HepG2 (cell line): ENCODE data around the gene TOR4A. TPM values are rescaled to one million over a fixed set of nuclear protein-coding genes. Genes with fewer than 3 reads are reported as not detected.

Experiments used
- AKNA ChIP-seq: sonication (generic); formaldehyde crosslinking; IDR thresholded peaks from 2 replicates; pipeline ENCODE4 v1.4.0; 2020; ENCODE audit warnings: missing genetic modification reagents, borderline replicate concordance
- ARHGAP35 ChIP-seq: sonication (generic); formaldehyde crosslinking; IDR thresholded peaks from 2 replicates; pipeline ENCODE4 v1.9.0; 2022; ENCODE audit warnings: mild to moderate bottlenecking, inconsistent platforms, moderate library complexity, missing genetic modification reagents, borderline replicate concordance
- ARNT2 ChIP-seq: sonication (generic); formaldehyde crosslinking; IDR thresholded peaks from 2 replicates; pipeline ENCODE4 v1.8.0; 2022; ENCODE audit warnings: mild to moderate bottlenecking, low read depth, missing genetic modification reagents, moderate library complexity
- ASH2L ChIP-seq: fragments of 300-600, 200-600 bp; sonication (generic); IDR thresholded peaks from 2 replicates; pipeline ENCODE4 v1.7.0; 2017; ENCODE audit warnings: low read depth, mild to moderate bottlenecking, moderate library complexity, mixed read lengths, low read length; ENCODE audit not compliant: insufficient read length
- FOXM1 ChIP-seq: sonication (generic); formaldehyde crosslinking; IDR thresholded peaks from 2 replicates; pipeline ENCODE4 v1.5.0; 2020; ENCODE audit warnings: missing genetic modification reagents
- IKZF5 ChIP-seq: IDR thresholded peaks from 2 replicates; pipeline ENCODE4 v1.6.1; 2018; ENCODE audit warnings: missing genetic modification reagents, mild to moderate bottlenecking, missing compliant biosample characterization
- MYC ChIP-seq: sonication (generic); formaldehyde crosslinking; IDR thresholded peaks from 2 replicates; pipeline ENCODE4 v1.9.0; 2021; ENCODE audit warnings: missing genetic modification reagents, borderline replicate concordance
- MYNN ChIP-seq: sonication (generic); formaldehyde crosslinking; IDR thresholded peaks from 2 replicates; pipeline ENCODE4 v1.4.0; 2020; ENCODE audit warnings: mild to moderate bottlenecking, low read depth, missing genetic modification reagents
- NFYB ChIP-seq: sonication (generic); formaldehyde crosslinking; IDR thresholded peaks from 2 replicates; pipeline ENCODE4 v1.4.0; 2020; ENCODE audit warnings: missing genetic modification reagents
- SALL1 ChIP-seq: sonication (generic); formaldehyde crosslinking; IDR thresholded peaks from 2 replicates; pipeline ENCODE4 v1.8.0; 2022; ENCODE audit warnings: mild to moderate bottlenecking, missing genetic modification reagents
- SIN3A ChIP-seq: IDR thresholded peaks from 2 replicates; pipeline ENCODE4 v1.6.1; 2011; ENCODE audit warnings: low read depth, mild to moderate bottlenecking, control low read depth, low read length, borderline replicate concordance
- SRSF4 ChIP-seq: fragments of 200-400 bp; formaldehyde crosslinking; IDR thresholded peaks from one replicate; pipeline ENCODE4 v1.6.1; 2018; ENCODE audit warnings: mild to moderate bottlenecking, low read depth, low read length, moderate library complexity; ENCODE audit not compliant: poor library complexity, severe bottlenecking
- ZNF138 ChIP-seq: sonication (generic); formaldehyde crosslinking; IDR thresholded peaks from 2 replicates; pipeline ENCODE4 v1.5.0; 2020; ENCODE audit warnings: mild to moderate bottlenecking, low read depth, missing genetic modification reagents
- ZNF251 ChIP-seq: sonication (generic); formaldehyde crosslinking; IDR thresholded peaks from 2 replicates; pipeline ENCODE4 v1.9.0; 2021; ENCODE audit warnings: mild to moderate bottlenecking, missing genetic modification reagents
- ZNF350 ChIP-seq: sonication (generic); formaldehyde crosslinking; IDR thresholded peaks from 2 replicates; pipeline ENCODE4 v1.4.0; 2020; ENCODE audit warnings: mild to moderate bottlenecking, low read depth, missing genetic modification reagents, borderline replicate concordance
- ZNF644 ChIP-seq: IDR thresholded peaks from 2 replicates; pipeline ENCODE4 v1.6.1; 2016; ENCODE audit warnings: low read depth
- ZNF670 ChIP-seq: sonication (generic); formaldehyde crosslinking; IDR thresholded peaks from 2 replicates; pipeline ENCODE4 v1.8.0; 2022; ENCODE audit warnings: mild to moderate bottlenecking, missing genetic modification reagents, borderline replicate concordance
- ZSCAN21 ChIP-seq: sonication (generic); formaldehyde crosslinking; IDR thresholded peaks from 2 replicates; pipeline ENCODE4 v1.8.0; 2022; ENCODE audit warnings: mild to moderate bottlenecking, missing genetic modification reagents, moderate library complexity, borderline replicate concordance
- polyA plus RNA-seq, 8 experiments: library from polyadenylated mRNA; depleted of rRNA in 3 of 8; stranded (reverse) in 7 of 8; unstranded in 1 of 8; fragments of >200 nt; fragmentation: Illumina TruSeq in 4 of 8; extraction: Trizol in 4 of 8; gene quantifications; 2 replicates each; pipeline versions ENCODE4 v1.2.1 to v1.2.3, GENCODE V29; 2011 to 2016; ENCODE audit warnings: low read depth in 4 of 8, missing spikeins in 1 of 8, mixed read lengths in 1 of 8; ENCODE audit not compliant: insufficient read depth in 1 of 8
- total RNA-seq, 5 experiments: library from RNA; depleted of rRNA; stranded (reverse); fragments of >200 nt; fragmentation: Illumina TruSeq; extraction: Trizol; gene quantifications; 2 replicates each; pipeline ENCODE4 v1.2.3, GENCODE V29; 2016; ENCODE audit warnings: low read depth in 1 of 5
- TF ChIP-seq, protein P1 (sequence below): IDR thresholded peaks from 2 replicates; pipeline ENCODE4 v1.6.1; 2016; ENCODE audit warnings: missing compliant biosample characterization, missing genetic modification reagents, borderline replicate concordance
- TF ChIP-seq, protein P2 (sequence below): sonication (generic); formaldehyde crosslinking; IDR thresholded peaks from 2 replicates; pipeline ENCODE4 v1.5.0; 2020; ENCODE audit warnings: missing genetic modification reagents

Gene TOR4A
- total and polyA plus RNA-seq, 2 of the 13 experiments (the other 11 are each of a cell fraction or from before 2014, with no cell fraction given): 11.1 to 14.2 TPM

DNA sequence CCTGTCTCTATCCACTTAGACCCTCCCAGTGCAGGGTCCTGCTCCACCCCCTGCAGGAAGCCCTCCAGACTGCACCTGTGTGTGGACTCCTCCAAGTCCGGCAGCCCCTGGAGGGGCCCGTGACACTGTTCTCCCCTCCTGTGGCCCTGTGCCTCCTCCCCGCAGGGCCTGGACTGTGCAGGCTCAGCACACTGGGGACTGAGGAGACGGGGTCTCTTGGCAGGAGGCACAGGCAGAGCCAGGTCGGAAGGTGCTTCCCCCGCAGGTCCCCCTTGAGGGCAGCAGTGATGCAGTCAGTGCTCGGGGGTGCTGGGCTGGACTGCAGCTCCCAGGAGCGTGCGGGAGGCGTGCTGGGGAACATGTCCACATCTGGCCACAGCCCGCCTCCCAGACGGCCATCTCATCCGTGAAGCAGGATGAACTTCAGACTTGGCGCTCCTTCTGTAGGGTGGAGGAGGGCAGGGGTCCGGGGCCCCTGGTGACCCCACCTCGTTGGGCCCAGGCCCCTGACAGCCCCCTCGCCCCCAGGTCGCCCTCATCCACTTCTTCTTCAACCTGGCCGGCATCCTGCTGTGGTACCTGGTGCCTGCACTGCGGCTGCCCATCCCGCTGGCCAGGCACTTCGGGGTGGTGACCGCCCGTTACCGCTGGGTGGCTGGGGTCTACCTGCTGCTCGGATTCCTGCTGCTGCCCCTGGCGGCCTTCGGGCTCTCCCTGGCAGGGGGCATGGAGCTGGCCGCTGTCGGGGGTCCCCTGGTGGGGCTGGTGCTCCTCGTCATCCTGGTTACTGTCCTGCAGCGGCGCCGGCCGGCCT lies 41.9 kb upstream of the TOR4A start (continued):
- TF ChIP-seq IKZF5 (CRISPR knock-in tag) (peak; percentile 56; the same call in 1 of the 2 replicates), ZSCAN21 (CRISPR knock-in tag) (peak; percentile 29; the same call in 1 of the 2 replicates), MYC (CRISPR knock-in tag) (peak; percentile 73), NFYB (no peak), ZNF138 (CRISPR knock-in tag) (no peak), ZNF251 (no peak), SIN3A (no peak), SALL1 (peak; percentile 41; the same call in 1 of the 2 replicates), ZNF670 (CRISPR knock-in tag) (no peak), SRSF4 (no peak), ZNF644 (CRISPR knock-in tag) (no peak), ASH2L (no peak), MYNN (CRISPR knock-in tag) (no peak), AKNA (CRISPR knock-in tag) (no peak), FOXM1 (CRISPR knock-in tag) (no peak), ZNF350 (CRISPR knock-in tag) (0 out of 2 replicates have a peak, but pooled peaks have one; percentile 14), ARNT2 (CRISPR knock-in tag) (peak; percentile 16; the same call in 1 of the 2 replicates), ARHGAP35 (CRISPR knock-in tag) (no peak)
- TF ChIP-seq, protein P1, sequence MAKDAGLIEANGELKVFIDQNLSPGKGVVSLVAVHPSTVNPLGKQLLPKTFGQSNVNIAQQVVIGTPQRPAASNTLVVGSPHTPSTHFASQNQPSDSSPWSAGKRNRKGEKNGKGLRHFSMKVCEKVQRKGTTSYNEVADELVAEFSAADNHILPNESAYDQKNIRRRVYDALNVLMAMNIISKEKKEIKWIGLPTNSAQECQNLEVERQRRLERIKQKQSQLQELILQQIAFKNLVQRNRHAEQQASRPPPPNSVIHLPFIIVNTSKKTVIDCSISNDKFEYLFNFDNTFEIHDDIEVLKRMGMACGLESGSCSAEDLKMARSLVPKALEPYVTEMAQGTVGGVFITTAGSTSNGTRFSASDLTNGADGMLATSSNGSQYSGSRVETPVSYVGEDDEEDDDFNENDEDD (CRISPR knock-in tag): peak; percentile 61; the same call in 1 of the 2 replicates
- TF ChIP-seq, protein P2, sequence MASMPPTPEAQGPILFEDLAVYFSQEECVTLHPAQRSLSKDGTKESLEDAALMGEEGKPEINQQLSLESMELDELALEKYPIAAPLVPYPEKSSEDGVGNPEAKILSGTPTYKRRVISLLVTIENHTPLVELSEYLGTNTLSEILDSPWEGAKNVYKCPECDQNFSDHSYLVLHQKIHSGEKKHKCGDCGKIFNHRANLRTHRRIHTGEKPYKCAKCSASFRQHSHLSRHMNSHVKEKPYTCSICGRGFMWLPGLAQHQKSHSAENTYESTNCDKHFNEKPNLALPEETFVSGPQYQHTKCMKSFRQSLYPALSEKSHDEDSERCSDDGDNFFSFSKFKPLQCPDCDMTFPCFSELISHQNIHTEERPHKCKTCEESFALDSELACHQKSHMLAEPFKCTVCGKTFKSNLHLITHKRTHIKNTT (CRISPR knock-in tag): no peak
